Measurements from ENCODE around the gene IPO9.
"Not testable (repeated sequence)": the region's sequence is repeated elsewhere in the genome, so short reads cannot be mapped to it uniquely, and the experiment has no call there.

DNA sequence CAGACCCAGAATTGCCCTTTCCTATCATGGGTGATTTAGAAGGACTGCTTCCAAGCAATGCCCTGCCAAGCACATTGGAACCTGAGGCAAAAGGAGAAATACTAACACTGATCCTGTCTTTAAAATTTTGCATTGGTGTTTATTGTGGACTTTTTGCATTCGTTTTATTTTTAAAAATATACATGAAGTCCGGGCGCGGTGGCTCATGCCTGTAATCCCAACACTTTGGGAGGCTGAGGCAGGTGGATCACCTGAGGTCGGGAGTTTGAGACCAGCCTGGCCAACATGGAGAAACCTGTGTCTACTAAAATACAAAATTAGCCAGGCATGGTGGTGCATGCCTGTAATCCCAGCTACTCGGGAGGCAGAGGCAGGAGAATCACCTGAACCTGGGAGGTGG, 72.1 kb downstream of the IPO9 start:
- TF ChIP-seq EZH2 (IDR thresholded peaks at IDR 0.05; ENCODE audit: borderline replicate concordance, low read length); CTCF (IDR thresholded peaks at IDR 0.05; ENCODE audit: low read length): not testable (repeated sequence)
